Liver (tissue), 9 donors: ENCODE measurements around the gene URAD. TPM values are rescaled to one million over a fixed set of nuclear protein-coding genes. Genes with fewer than 3 reads are reported as not detected.

Experiments
- DNase-seq: peaks from one replicate; pipeline ENCODE4 v3.0.0-alpha.2; 2017; ENCODE audit warnings: low spot score
- H3K27ac ChIP-seq, 2 donors: one replicate each; pipeline ENCODE4 v1.7.0; 2013; ENCODE audit warnings: inconsistent platforms in 2 of 2, low read length in 2 of 2, control low read depth in 1 of 2, low read depth in 1 of 2, mild to moderate bottlenecking in 1 of 2
- H3K27me3 ChIP-seq, 4 donors: one replicate each; pipeline versions ENCODE4 v1.6.1 to v1.7.0; 2013; ENCODE audit warnings: low read length in 3 of 4, inconsistent platforms in 1 of 4, mild to moderate bottlenecking in 1 of 4, moderate library complexity in 1 of 4; ENCODE audit not compliant: control insufficient read depth in 4 of 4, insufficient read depth in 4 of 4
- H3K36me3 ChIP-seq, 4 donors: one replicate each; pipeline versions ENCODE4 v1.6.1 to v1.7.0; 2013; ENCODE audit warnings: low read length in 3 of 4, mild to moderate bottlenecking in 3 of 4, low read depth in 1 of 4, moderate library complexity in 1 of 4; ENCODE audit not compliant: control insufficient read depth in 4 of 4, insufficient read depth in 3 of 4
- H3K4me1 ChIP-seq, 4 donors: one replicate each; pipeline versions ENCODE4 v1.6.1 to v1.7.0; 2013; ENCODE audit warnings: low read length in 3 of 4, mild to moderate bottlenecking in 3 of 4, moderate library complexity in 1 of 4; ENCODE audit not compliant: control insufficient read depth in 4 of 4, insufficient read depth in 4 of 4
- H3K4me3 ChIP-seq, 3 donors: one replicate each; pipeline versions ENCODE4 v1.6.1 to v1.7.0; 2013; ENCODE audit warnings: low read length in 3 of 3, control low read depth in 1 of 3, low read depth in 1 of 3, mild to moderate bottlenecking in 1 of 3
- H3K9ac ChIP-seq, 2 donors: one replicate each; pipeline ENCODE4 v1.7.0; 2013; ENCODE audit warnings: low read length in 2 of 2, mild to moderate bottlenecking in 2 of 2, moderate library complexity in 2 of 2, control low read depth in 1 of 2, low read depth in 1 of 2
- H3K9me3 ChIP-seq, 4 donors: one replicate each; pipeline versions ENCODE4 v1.6.1 to v1.7.0; 2013; ENCODE audit warnings: low read length in 3 of 4; ENCODE audit not compliant: control insufficient read depth in 4 of 4
- HNF4A ChIP-seq, 2 donors: conservative IDR thresholded peaks; 2 replicates each; pipeline ENCODE4 v1.6.1; 2016; ENCODE audit warnings: antibody characterized with exemption in 2 of 2, mild to moderate bottlenecking in 2 of 2
- JUND ChIP-seq, 2 donors: IDR thresholded peaks; 2 replicates each; pipeline ENCODE4 v1.6.1; 2016; ENCODE audit warnings: antibody characterized with exemption in 2 of 2
- RAD21 ChIP-seq, 2 donors: IDR thresholded peaks; 2 replicates each; pipeline ENCODE4 v1.6.1; 2016; ENCODE audit warnings: antibody characterized with exemption in 2 of 2, mild to moderate bottlenecking in 2 of 2
- RXRA ChIP-seq, 2 donors: IDR thresholded peaks; 2 replicates each; pipeline ENCODE4 v1.6.1; 2017 to 2018; ENCODE audit warnings: antibody characterized with exemption in 2 of 2, mild to moderate bottlenecking in 1 of 2
- TAF1 ChIP-seq: conservative IDR thresholded peaks from 2 replicates; pipeline ENCODE4 v1.6.1; 2016; ENCODE audit warnings: antibody characterized with exemption, mild to moderate bottlenecking
- YY1 ChIP-seq: IDR thresholded peaks from 2 replicates; pipeline ENCODE4 v1.6.1; 2016; ENCODE audit warnings: antibody characterized with exemption, mild to moderate bottlenecking
- ZBTB33 ChIP-seq: IDR thresholded peaks from 2 replicates; pipeline ENCODE4 v1.6.1; 2016; ENCODE audit warnings: antibody characterized with exemption
- WGBS: extraction: QIAGEN DNeasy Blood & Tissue Kit; methylation state at CpG from one replicate; pipeline ENCODE4 v1.1.7; 2013; 5-methylcytosine and 5-hydroxymethylcytosine counted together
- polyA plus RNA-seq, 2 donors: library from polyadenylated mRNA; stranded (reverse) in 1 of 2; unstranded in 1 of 2; fragments of 200-250 nt in 1 of 2; fragments of >200 nt in 1 of 2; fragmentation: Nextera tagmentation in 1 of 2; extraction: Ambion mirVana in 1 of 2; gene quantifications; one replicate each; pipeline versions ENCODE4 v1.2.1 to v1.2.3, GENCODE V29; 2013 to 2015
- total RNA-seq, 2 donors: library from RNA; depleted of rRNA; stranded (reverse); fragments of >200 nt; gene quantifications; one replicate each; pipeline ENCODE4 v1.2.3, GENCODE V29; 2014
- TF ChIP-seq, protein P1 (sequence below): IDR thresholded peaks from 2 replicates; pipeline ENCODE4 v1.6.1; 2016; ENCODE audit warnings: antibody characterized with exemption, mild to moderate bottlenecking
- TF ChIP-seq, protein P2 (sequence below): fragments of 150-350 bp; IDR thresholded peaks from 2 replicates; pipeline ENCODE4 v1.5.1; 2017; ENCODE audit warnings: improper control_type of control experiment, low read depth, low read length; ENCODE audit not compliant: missing input control
- TF ChIP-seq, protein P3 (sequence below): IDR thresholded peaks from 2 replicates; pipeline ENCODE4 v1.6.1; 2016; ENCODE audit warnings: antibody characterized with exemption
- donor health status: healthy.
- donor health status: healthy.
- donor health status: healthy.
- donor health status: healthy.
- donor health status: healthy.

Gene URAD
- total and polyA plus RNA-seq, 4 donors, result not detected

GRCh38 chr13:27976362-27977091, 12.0 kb downstream of the URAD start (continued):
- TF ChIP-seq, protein P1, sequence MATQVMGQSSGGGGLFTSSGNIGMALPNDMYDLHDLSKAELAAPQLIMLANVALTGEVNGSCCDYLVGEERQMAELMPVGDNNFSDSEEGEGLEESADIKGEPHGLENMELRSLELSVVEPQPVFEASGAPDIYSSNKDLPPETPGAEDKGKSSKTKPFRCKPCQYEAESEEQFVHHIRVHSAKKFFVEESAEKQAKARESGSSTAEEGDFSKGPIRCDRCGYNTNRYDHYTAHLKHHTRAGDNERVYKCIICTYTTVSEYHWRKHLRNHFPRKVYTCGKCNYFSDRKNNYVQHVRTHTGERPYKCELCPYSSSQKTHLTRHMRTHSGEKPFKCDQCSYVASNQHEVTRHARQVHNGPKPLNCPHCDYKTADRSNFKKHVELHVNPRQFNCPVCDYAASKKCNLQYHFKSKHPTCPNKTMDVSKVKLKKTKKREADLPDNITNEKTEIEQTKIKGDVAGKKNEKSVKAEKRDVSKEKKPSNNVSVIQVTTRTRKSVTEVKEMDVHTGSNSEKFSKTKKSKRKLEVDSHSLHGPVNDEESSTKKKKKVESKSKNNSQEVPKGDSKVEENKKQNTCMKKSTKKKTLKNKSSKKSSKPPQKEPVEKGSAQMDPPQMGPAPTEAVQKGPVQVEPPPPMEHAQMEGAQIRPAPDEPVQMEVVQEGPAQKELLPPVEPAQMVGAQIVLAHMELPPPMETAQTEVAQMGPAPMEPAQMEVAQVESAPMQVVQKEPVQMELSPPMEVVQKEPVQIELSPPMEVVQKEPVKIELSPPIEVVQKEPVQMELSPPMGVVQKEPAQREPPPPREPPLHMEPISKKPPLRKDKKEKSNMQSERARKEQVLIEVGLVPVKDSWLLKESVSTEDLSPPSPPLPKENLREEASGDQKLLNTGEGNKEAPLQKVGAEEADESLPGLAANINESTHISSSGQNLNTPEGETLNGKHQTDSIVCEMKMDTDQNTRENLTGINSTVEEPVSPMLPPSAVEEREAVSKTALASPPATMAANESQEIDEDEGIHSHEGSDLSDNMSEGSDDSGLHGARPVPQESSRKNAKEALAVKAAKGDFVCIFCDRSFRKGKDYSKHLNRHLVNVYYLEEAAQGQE, result no peak
- no peak for TF ChIP-seq RAD21 (IDR thresholded peaks at IDR 0.05)
- no peak for TF ChIP-seq YY1

- 5% methylated on average over 51 of the region's 51 CpGs for WGBS
- Histone ChIP-seq H3K4me1 (peaks cover 6 to 36% (median 28%) of the 10 kb centered on the region in 4 donors), H3K9me3 (no peaks in the 10 kb centered on the region), H3K36me3 (no peaks in the 10 kb centered on the region), H3K4me3 (peak overlapping the region in 1 of 3 donors; percentile 9), H3K27me3 (peaks cover 18 to 45% (median 24%) of the 10 kb centered on the region in 4 donors), H3K27ac (no peak overlapping the region), H3K9ac (no peak overlapping the region)
- no peak for DNase-seq
- TF ChIP-seq, protein P2, sequence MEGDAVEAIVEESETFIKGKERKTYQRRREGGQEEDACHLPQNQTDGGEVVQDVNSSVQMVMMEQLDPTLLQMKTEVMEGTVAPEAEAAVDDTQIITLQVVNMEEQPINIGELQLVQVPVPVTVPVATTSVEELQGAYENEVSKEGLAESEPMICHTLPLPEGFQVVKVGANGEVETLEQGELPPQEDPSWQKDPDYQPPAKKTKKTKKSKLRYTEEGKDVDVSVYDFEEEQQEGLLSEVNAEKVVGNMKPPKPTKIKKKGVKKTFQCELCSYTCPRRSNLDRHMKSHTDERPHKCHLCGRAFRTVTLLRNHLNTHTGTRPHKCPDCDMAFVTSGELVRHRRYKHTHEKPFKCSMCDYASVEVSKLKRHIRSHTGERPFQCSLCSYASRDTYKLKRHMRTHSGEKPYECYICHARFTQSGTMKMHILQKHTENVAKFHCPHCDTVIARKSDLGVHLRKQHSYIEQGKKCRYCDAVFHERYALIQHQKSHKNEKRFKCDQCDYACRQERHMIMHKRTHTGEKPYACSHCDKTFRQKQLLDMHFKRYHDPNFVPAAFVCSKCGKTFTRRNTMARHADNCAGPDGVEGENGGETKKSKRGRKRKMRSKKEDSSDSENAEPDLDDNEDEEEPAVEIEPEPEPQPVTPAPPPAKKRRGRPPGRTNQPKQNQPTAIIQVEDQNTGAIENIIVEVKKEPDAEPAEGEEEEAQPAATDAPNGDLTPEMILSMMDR, result no peak
- TF ChIP-seq, protein P3, sequence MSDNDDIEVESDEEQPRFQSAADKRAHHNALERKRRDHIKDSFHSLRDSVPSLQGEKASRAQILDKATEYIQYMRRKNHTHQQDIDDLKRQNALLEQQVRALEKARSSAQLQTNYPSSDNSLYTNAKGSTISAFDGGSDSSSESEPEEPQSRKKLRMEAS, result no peak
- TF ChIP-seq HNF4A (conservative IDR thresholded peaks at IDR 0.05) (no peak), ZBTB33 (no peak), JUND (IDR thresholded peaks at IDR 0.05) (no peak), YY1 (no peak), RXRA (IDR thresholded peaks at IDR 0.05) (no peak), RAD21 (IDR thresholded peaks at IDR 0.05) (no peak), TAF1 (no peak)
- TF ChIP-seq, protein P1, result no peak
Measured at GRCh38 chr13:27975564-27976361, 12.7 kb downstream of the URAD start.
